ENCODE results near the gene SLC9A9.

DNA sequence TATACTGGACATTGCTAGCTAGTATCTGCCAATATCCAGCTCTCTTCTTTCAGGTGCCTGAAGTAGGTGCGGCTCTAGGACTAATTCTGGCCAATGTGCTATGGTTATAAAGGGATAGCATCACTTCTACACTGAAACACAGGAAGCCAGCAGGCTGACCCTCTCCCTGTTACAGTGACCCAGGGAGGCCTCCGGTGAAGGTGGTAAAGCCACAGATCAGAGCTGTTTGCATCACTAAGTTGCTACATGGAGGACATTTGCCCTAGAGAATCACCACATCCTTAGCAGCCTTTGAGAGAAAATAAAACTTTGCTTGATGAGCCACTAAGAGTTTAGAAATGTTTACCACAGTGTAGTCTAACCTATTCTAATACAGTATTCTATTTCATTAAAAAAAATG, 567.3 kb downstream of the SLC9A9 start:
- TF ChIP-seq, protein P1, sequence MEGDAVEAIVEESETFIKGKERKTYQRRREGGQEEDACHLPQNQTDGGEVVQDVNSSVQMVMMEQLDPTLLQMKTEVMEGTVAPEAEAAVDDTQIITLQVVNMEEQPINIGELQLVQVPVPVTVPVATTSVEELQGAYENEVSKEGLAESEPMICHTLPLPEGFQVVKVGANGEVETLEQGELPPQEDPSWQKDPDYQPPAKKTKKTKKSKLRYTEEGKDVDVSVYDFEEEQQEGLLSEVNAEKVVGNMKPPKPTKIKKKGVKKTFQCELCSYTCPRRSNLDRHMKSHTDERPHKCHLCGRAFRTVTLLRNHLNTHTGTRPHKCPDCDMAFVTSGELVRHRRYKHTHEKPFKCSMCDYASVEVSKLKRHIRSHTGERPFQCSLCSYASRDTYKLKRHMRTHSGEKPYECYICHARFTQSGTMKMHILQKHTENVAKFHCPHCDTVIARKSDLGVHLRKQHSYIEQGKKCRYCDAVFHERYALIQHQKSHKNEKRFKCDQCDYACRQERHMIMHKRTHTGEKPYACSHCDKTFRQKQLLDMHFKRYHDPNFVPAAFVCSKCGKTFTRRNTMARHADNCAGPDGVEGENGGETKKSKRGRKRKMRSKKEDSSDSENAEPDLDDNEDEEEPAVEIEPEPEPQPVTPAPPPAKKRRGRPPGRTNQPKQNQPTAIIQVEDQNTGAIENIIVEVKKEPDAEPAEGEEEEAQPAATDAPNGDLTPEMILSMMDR (IDR thresholded peaks at IDR 0.05 in 8 of 11, conservative IDR thresholded peaks at IDR 0.05 in 3 of 11): no peak
- TF ChIP-seq POLR2AphosphoS5 (IDR thresholded peaks at IDR 0.05): no peak
